Ascending aorta (tissue), 2 donors: ENCODE measurements around the gene DMRTC2. TPM values are rescaled to one million over a fixed set of nuclear protein-coding genes. Genes with fewer than 3 reads are reported as not detected.

Experiments used
- DNase-seq, 2 donors: peaks; one replicate each; pipeline ENCODE4 v3.0.0-alpha.2; 2019; ENCODE audit warnings: low spot score in 2 of 2
- H3K27ac ChIP-seq, 2 donors: fragments of 200-600 bp; sonication (generic); one replicate each; pipeline ENCODE4 v1.5.1; 2016 to 2017; ENCODE audit warnings: mild to moderate bottlenecking in 1 of 2
- H3K27me3 ChIP-seq: fragments of 200-600 bp; sonication (generic); one replicate; pipeline ENCODE4 v1.5.1; 2017
- H3K36me3 ChIP-seq, 2 donors: fragments of 200-600 bp; sonication (generic); one replicate each; pipeline ENCODE4 v1.5.1; 2016
- H3K4me1 ChIP-seq, 2 donors: fragments of 200-600 bp; sonication (generic); one replicate each; pipeline ENCODE4 v1.5.1; 2016 to 2017; ENCODE audit warnings: mild to moderate bottlenecking in 1 of 2
- H3K4me3 ChIP-seq, 2 donors: fragments of 200-600 bp; sonication (generic); one replicate each; pipeline ENCODE4 v1.5.1; 2016 to 2017; ENCODE audit warnings: mild to moderate bottlenecking in 1 of 2
- H3K9me3 ChIP-seq, 2 donors: fragments of 200-600 bp; sonication (generic); one replicate each; pipeline ENCODE4 v1.5.1; 2016
- intact Hi-C: fragments of 100-400 bp; cut with DNase I; formaldehyde crosslinking; loops from one replicate; pipeline ENCODE4 v1.15.1; 2023
- total RNA-seq: library from RNA; depleted of rRNA; stranded (reverse); fragments of >200 nt; gene quantifications from one replicate; pipeline ENCODE4 v1.1.0, GENCODE V29; 2016
- TF ChIP-seq, protein P1 (sequence below), 3 experiments: fragments of 200-600 bp in 2 of 3; fragments of 450-650 bp in 1 of 3; sonication (generic) in 2 of 3; IDR thresholded peaks; one replicate each; pipeline ENCODE4 v1.5.1; 2016 to 2019; ENCODE audit warnings: antibody characterized with exemption in 3 of 3, mild to moderate bottlenecking in 1 of 3, moderate library complexity in 1 of 3

Gene DMRTC2
- total RNA-seq, 1 donor from 2014 or later, result not detected

DNA sequence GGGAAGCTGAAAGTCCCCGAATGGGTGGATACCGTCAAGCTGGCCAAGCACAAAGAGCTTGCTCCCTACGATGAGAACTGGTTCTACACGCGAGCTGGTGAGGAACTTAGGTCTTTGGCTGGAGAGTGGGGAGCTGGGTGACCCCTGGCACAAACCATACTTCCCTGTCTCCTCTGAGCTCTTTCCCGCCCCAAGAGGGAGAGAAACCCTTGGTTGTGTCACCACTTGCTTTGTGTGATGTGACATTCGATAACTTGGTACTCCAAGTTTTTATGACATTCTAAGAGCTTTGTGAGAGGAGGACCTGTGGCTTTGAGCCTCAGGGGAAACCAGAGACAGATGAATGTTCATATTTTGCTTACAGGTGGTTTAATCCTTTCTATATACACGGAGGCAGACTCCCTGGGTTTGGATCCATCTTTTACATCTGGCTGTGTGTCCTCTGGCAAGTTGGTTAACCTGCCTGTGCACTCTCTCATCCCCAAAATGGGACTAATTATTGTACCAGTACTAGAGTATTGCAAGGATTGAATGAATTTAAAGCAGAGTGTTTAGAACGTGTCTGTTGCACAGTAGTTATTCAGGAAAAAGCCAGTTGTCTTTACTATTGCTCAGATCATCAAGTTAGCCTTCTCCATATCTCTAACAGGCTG lies 16.4 kb downstream of the DMRTC2 start:
- H3K36me3 ChIP-seq, result peaks cover 49 to 50% of the 10 kb centered on the region in 2 donors
- H3K27ac ChIP-seq, result peak overlapping the region; percentile 92 to 95
- no peak for DNase-seq
- peak overlapping the region; percentile 83 to 99 for H3K4me3 ChIP-seq
- H3K4me1 ChIP-seq, result peaks cover 25 to 27% of the 10 kb centered on the region in 2 donors
- TF ChIP-seq, protein P1, sequence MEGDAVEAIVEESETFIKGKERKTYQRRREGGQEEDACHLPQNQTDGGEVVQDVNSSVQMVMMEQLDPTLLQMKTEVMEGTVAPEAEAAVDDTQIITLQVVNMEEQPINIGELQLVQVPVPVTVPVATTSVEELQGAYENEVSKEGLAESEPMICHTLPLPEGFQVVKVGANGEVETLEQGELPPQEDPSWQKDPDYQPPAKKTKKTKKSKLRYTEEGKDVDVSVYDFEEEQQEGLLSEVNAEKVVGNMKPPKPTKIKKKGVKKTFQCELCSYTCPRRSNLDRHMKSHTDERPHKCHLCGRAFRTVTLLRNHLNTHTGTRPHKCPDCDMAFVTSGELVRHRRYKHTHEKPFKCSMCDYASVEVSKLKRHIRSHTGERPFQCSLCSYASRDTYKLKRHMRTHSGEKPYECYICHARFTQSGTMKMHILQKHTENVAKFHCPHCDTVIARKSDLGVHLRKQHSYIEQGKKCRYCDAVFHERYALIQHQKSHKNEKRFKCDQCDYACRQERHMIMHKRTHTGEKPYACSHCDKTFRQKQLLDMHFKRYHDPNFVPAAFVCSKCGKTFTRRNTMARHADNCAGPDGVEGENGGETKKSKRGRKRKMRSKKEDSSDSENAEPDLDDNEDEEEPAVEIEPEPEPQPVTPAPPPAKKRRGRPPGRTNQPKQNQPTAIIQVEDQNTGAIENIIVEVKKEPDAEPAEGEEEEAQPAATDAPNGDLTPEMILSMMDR (IDR thresholded peaks at IDR 0.05), result no peak
- intact Hi-C loops, result loop anchor here (5.0 kb wide), 1 partner anchor 216 kb away; the partner anchor contains the start of gene ZNF574
- H3K27me3 ChIP-seq, result no peaks in the 10 kb centered on the region
- no peaks in the 10 kb centered on the region for H3K9me3 ChIP-seq

DNA sequence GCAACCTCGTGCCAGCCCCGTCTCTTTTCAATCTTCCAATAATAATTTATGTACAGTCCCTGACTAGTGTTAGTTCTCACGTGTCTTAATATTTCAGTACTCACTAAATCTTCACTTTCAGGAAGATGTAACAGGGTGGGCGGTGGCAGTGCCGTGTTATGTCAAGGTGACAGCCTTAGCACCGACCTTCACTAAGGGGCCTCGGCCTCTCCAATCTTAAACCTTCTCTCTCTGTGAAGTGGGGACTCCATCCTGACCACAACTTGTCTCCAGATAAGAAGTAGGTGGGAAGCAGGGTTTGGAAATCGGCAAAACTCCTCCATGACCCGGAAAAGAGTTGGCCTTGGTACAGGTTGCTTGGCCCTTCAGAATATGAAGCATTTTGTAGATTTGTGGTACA lies 17.0 kb downstream of the DMRTC2 start:
- TF ChIP-seq, protein P1 (IDR thresholded peaks at IDR 0.05), result no peak
- no peaks in the 10 kb centered on the region for H3K9me3 ChIP-seq
- H3K27ac ChIP-seq, result no peak overlapping the region
- H3K36me3 ChIP-seq, result peaks cover 51 to 52% of the 10 kb centered on the region in 2 donors
- intact Hi-C loops, result loop anchor here (5.0 kb wide), 1 partner anchor 215 kb away; the partner anchor contains the start of gene ZNF574
- DNase-seq, result no peak
- no peaks in the 10 kb centered on the region for H3K27me3 ChIP-seq
- peaks cover 25 to 27% of the 10 kb centered on the region in 2 donors for H3K4me1 ChIP-seq
- H3K4me3 ChIP-seq, result peak overlapping the region in 1 of 2 donors; percentile 83

DNA sequence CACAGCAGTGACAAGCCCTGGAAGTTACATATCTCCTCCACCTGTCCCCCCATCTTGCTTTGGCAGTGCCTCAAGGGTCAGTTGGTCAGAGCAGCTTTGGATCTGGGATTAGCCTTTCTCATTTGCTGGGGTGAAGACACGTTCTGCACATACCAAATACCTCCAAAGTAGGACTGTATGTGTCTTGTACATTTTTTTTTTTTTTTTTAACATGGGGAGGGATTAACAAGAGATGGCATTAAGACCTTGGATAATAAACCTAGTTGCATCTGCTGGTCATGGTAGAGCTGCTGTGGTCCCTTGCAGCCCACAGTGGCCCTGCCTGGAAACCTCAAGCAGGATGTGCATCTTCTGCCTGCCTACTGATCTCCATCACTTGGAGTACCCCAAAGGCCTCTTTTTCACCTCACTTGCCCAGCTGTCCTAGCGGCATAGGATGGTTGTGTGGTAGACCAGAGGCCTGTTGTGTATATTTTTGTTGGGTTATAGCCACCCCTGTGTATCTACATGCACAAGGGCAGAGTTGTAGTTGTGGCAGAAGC lies 17.7 kb downstream of the DMRTC2 start:
- intact Hi-C loops, result loop anchor here (5.0 kb wide), 1 partner anchor 215 kb away; the partner anchor contains the start of gene ZNF574
- no peak for DNase-seq
- H3K4me1 ChIP-seq, result peaks cover 25 to 27% of the 10 kb centered on the region in 2 donors
- H3K9me3 ChIP-seq, result no peaks in the 10 kb centered on the region
- H3K4me3 ChIP-seq, result peak overlapping the region in 1 of 2 donors; percentile 83
- TF ChIP-seq, protein P1 (IDR thresholded peaks at IDR 0.05), result no peak
- H3K27ac ChIP-seq, result no peak overlapping the region
- peaks cover 57 to 58% of the 10 kb centered on the region in 2 donors for H3K36me3 ChIP-seq
- no peaks in the 10 kb centered on the region for H3K27me3 ChIP-seq

DNA sequence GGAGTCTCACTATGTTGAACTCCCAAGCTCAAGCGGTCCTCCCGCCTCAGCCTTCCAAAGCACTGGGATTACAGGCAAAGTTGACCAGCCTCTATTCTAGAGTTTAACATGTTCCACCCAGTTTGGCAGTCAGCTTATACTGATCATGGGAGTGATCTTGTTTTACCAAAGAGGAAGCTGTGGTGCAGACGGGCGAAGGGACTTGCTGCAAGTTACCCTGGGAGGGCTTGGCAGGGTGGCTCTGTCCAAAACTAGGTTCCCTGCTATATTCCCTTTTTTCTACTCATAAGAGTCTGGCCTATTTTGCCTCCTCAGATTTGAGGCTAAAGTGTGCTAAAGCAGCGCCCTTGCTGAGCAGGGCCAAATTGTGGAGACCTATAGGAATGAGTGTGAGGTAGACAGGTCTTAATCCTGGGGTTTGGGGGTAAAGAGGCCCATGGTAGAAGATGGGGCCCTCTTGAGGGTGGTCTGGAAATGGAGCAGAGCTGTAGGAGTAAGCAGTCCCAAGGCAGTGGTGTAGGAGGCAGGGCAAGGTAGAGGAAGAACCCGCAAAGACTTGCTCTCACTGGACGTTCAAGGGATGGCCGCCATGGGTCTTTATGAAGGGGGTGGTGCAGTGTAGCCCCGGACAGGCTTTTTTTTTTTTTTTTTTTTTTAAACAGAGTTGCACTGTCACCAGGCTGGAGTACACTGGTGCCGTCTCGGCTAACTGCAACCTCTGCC lies 18.5 kb downstream of the DMRTC2 start:
- Histone ChIP-seq H3K9me3 (no peaks in the 10 kb centered on the region), H3K36me3 (peaks cover 65 to 66% of the 10 kb centered on the region in 2 donors), H3K27ac (no peak overlapping the region), H3K27me3 (no peaks in the 10 kb centered on the region), H3K4me3 (no peak overlapping the region), H3K4me1 (peaks cover 25 to 27% of the 10 kb centered on the region in 2 donors)
- intact Hi-C loops, result loop anchor here (5.0 kb wide), 1 partner anchor 214 kb away; the partner anchor contains the start of gene ZNF574
- TF ChIP-seq, protein P1 (IDR thresholded peaks at IDR 0.05), result no peak
- no peak for DNase-seq

DNA sequence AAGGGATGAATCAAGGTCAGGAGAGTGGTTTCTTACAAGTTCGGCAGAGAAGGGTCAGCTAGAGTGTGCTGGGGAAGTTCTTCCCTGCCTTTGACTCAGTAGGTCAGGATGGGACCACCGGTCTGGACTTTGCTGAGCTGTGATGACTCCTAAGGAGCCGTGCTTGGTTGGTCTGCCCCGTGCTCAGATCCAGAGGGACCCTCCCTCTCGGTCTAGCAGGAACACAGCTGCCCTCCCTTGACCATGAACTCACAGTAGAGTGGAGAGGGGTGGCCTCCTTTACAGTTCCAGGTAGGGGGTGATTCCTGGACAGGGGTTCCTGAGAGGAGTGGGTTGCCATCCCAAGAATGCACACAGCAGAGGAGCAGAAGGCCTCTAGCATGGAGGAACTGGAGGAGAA lies 19.5 kb downstream of the DMRTC2 start:
- Histone ChIP-seq H3K27me3 (no peaks in the 10 kb centered on the region), H3K27ac (no peak overlapping the region), H3K4me1 (peaks cover 25 to 27% of the 10 kb centered on the region in 2 donors), H3K4me3 (no peak overlapping the region), H3K9me3 (no peaks in the 10 kb centered on the region), H3K36me3 (peaks cover 75 to 76% of the 10 kb centered on the region in 2 donors)
- TF ChIP-seq, protein P1 (IDR thresholded peaks at IDR 0.05), result no peak
- DNase-seq, result no peak
- intact Hi-C loops, result loop anchor here (5.0 kb wide), 1 partner anchor 213 kb away; the partner anchor contains the start of gene ZNF574
